GM18867 (cell line): Measurements from ENCODE around the gene ADGRV1.
A peak's percentile ranks its signal among the peaks of the same experiment; 100 is the strongest.

Experiments
- ATAC-seq: cut with Tn5 transposase; IDR thresholded peaks from one replicate; pipeline ENCODE4 v1.9.1; 2021; ENCODE audit warnings: mild to moderate bottlenecking, moderate library complexity; ENCODE audit not compliant: unreplicated experiment

Gene ADGRV1

GRCh38 chr5:90861843-90862586 is 303.4 kb downstream of the ADGRV1 start:
- no peak for ATAC-seq

- no peak for ATAC-seq
Measured at GRCh38 chr5:90865180-90865579, 306.6 kb downstream of the ADGRV1 start.

DNA sequence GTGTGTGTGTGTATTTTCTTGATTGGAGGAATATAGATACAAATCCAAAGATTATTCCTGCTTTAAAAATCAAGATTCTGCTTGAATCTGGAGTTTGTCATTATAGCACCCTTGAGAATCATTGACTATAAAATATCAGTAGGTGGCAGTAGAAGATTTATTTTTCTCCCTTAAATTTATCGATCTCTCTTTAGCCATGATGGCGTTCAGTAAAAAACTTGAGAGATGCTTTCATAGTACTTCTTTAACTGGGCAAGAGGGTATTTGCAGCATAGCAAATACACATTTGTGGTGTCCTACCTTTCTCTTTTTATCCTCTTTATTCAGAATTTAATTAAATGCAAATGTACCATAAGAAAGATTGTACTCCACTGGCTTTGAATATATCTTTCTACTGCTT is 307.7 kb downstream of the ADGRV1 start:
- peak; percentile 74 for ATAC-seq

DNA sequence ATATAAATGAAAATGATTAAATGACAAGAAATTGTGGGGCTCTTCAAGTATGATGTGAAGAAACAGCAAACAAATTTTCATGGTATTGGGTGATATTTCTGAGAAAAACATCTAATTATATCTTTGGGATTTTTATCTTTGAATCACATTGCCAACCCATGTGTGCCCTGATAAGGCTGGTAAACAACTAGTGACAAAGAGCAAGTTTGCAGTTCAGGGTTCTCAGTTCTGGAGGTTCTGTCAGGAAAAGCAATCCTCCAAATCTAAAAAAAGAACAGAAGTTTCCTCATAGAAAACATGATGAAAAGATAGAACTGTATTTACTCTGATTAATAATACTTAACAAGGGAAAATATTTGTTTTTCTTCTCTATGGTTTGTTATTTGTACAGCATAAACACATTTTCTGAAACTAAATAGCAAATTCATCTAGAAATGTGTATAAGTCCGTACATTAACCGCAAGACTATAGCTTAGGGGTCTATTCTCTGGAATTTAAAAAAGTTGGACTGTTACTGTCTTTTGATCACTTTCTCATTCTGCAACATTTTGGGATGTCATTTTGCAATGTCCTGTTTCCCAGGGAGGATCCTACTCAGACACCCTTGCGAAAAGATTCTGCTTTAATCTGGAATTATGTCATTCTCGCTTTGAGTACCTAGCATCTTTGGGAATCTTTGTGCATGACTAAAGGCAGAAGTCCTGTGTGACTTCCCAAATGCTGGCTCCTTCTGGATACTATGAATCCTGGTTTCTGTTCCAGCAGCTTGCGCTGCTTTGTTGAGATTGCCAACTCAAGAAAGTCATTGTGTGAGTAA is 308.5 kb downstream of the ADGRV1 start:
- ATAC-seq = no peak

- ATAC-seq = no peak
Measured at GRCh38 chr5:90868799-90869198, 310.2 kb downstream of the ADGRV1 start.

DNA sequence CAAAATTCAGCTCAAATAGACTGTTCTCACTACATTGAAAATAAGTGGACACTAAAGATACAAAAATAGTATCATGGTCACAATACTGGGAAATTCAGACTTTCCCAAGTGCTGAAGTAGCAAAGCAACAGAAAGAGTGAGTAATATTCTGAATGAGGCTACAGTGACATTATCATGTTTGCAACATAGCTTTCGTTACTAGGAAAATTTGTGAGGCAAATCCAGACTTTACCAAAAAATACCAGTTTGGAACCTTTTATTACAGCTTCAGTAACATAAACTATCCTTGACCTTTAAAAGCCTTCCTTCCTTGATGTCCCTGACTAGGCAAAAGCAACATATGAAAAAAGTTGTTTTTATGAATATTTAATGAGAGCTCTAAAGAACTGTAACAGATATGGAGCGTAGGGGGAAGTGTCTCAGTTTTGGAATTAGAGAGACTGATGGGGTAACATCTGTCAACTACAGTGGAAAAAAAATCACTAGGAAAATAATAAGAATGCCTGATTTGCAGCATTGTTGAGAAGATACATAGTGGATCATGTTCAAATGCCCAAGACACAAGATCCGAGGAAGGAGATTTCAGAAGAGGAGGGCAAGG is 312.9 kb downstream of the ADGRV1 start:
- no peak for ATAC-seq

DNA sequence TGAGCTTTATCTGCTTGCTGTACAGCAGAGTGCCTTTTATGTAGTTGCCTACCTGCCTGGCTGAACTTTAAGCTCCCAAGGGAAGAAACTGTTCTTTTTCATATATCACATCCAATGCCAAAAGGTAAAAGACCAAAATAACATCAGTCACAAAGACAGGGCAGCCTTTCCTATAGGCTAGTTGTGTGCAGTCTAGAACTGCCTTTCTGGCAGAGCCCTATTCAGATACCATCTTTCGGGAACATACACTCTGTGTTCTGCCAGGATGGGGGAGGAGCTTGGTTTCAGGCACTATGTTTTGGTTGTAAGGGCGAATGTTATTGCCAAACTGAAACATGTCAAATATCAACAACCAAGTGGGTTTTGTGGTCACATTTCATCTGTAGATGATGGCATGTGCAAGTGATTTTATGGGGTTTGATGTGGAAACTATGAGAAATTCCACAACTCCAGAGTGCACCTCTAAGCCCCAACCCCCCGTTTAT is 314.5 kb downstream of the ADGRV1 start:
- ATAC-seq = no peak

GRCh38 chr5:90874066-90874465 is 315.5 kb downstream of the ADGRV1 start:
- ATAC-seq = no peak

- ATAC-seq = no peak
Measured at GRCh38 chr5:90875456-90875855, 316.9 kb downstream of the ADGRV1 start.

- ATAC-seq = no peak
Measured at GRCh38 chr5:90876366-90876765, 317.8 kb downstream of the ADGRV1 start.

DNA sequence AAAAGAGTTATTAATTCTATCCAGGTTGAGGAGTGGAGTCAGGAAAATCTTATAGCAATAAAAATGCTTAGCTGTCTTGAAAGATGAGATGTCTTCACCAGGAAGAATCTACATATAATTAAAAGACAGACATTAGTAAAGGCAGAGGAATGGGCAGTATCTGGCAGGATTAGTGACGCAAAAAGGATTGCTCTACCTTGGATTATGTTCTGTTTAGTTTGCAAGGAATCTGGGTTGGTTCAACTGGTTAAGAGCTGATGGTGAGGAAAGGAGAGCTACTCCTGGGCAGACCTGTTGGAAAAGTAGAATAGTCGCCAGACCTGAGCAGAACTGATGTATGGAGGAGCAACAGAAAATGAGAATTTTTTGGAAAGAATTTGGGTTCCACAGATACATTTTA is 318.5 kb downstream of the ADGRV1 start:
- no peak for ATAC-seq

DNA sequence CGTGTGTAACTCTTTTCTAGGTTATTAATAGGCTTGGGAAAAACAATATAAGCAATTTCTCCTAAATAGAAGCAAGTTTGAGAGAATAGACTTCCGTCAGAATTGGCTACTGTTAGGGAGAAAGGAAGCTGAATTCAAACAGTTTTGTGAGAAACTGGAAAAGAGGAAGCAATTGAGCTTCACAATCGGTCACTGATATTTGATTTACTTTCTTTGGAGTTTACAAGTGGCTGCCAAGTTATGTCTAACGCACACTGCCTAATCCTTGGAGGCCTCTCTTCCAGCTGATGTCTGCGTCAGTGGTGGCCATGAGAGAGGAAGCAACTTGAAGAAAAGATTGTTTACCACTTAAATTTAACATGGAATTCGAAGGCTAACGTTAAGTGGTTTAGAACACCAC is 319.5 kb downstream of the ADGRV1 start:
- no peak for ATAC-seq

- no peak for ATAC-seq
Measured at GRCh38 chr5:90878549-90879196, 320.1 kb downstream of the ADGRV1 start.

GRCh38 chr5:90881626-90882150 is 323.1 kb downstream of the ADGRV1 start:
- no peak for ATAC-seq

DNA sequence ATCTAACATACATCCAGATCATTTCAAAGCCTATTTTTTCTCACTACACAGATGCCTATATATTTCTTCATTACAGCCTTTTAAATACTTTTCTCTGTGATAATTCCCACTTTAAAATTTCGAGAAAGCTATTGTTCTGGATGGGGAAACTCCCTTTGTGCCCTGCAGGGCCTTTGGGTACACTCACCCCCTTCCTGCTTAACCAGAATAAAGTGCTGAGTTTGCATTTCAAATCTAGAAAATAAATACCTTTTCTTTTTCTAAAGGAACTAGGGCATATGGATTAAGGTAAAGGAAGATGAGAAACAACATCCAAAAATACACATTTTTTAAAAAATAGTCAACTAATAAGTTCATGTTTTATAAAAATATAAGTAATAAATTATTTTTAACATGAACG is 323.9 kb downstream of the ADGRV1 start:
- ATAC-seq = no peak

- no peak for ATAC-seq
Measured at GRCh38 chr5:90885180-90885868, 326.7 kb downstream of the ADGRV1 start.

GRCh38 chr5:90886381-90886780 is 327.8 kb downstream of the ADGRV1 start:
- no peak for ATAC-seq

DNA sequence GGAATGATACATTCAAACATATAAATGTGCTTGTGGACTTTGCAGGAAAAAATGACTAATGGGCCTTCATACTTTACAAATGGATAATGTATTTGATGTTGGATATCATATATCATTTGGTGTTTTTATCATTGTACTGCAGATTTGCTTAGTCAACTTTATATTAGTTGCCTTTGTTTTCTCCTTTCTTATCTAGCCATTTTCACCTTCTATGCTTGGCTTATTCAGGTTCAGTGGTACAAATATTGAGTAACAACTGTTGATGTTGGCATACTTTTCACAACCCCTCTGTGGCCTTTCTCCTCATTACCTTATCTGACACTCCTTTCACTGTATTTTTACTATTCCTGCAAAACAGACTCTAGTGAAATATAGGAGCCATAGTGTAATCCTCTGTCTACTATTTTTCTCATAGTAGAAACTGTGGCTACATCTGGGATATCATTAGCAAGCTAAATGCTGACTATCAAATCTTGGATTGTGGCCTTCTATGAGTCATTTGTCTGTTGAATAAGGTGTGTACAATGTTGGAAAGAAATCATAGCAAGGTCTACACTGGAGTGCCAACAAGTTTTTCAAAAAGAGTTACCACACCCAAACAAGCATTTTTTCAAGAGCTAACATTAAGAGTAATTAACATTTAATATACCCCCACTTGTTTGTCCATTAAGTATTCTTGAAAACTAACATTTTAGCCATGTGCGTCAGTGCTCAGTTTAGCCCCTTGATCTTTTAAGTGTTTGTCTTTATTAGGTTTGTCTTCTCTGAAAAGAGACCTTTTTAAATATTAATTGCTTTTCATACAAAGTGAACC is 330.1 kb downstream of the ADGRV1 start:
- no peak for ATAC-seq

- no peak for ATAC-seq
Measured at GRCh38 chr5:90889325-90889600, 330.7 kb downstream of the ADGRV1 start.

DNA sequence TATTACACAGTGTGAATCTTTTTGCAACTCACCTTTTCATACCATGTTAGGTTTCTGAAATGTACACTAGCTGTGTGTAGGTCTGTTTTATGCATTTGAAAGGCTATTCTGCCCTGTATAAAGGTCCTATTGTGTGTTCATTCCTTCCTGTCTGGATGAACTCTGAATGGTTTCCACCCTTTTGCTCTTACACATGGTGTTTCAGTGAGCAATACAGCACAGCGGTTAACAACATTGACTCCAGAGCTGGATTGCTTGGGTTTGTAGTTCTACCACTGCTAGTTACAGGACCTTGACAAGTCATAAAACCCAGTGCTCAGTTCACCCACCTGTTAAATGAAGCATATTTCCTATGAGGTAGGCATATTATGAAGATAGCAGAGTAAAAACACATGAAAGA is 331.6 kb downstream of the ADGRV1 start:
- ATAC-seq = no peak
